ENCODE results near the gene IQSEC3.

- TF ChIP-seq CTCF (IDR thresholded peaks at IDR 0.05 in 4 of 5, conservative IDR thresholded peaks at IDR 0.05 in 1 of 5) (no peak), POLR2A (IDR thresholded peaks at IDR 0.05) (no peak)
These were observed 89.1 kb downstream of the IQSEC3 start for GRCh38 chr12:155646-156045.
